PFSK-1 (cell line): ENCODE measurements around the gene CLCN1.

Experiments used
- FOXP2 ChIP-seq: optimal IDR thresholded peaks from 2 replicates; pipeline ENCODE3; 2011; ENCODE audit warnings: borderline replicate concordance, control low read depth, inconsistent platforms; ENCODE audit not compliant: insufficient read depth; ENCODE audit errors: extremely low read length, extremely low read depth
- POLR2AphosphoS5 ChIP-seq: IDR thresholded peaks from 2 replicates; pipeline ENCODE4 v1.6.1; 2012; ENCODE audit warnings: low read depth, mild to moderate bottlenecking, control low read depth, low read length, moderate library complexity
- SIN3A ChIP-seq: IDR thresholded peaks from 2 replicates; pipeline ENCODE4 v1.6.1; 2012; ENCODE audit warnings: mild to moderate bottlenecking, low read length, moderate library complexity, borderline replicate concordance; ENCODE audit not compliant: insufficient read depth
- TAF1 ChIP-seq: IDR thresholded peaks from 2 replicates; pipeline ENCODE4 v1.6.1; 2012; ENCODE audit warnings: low read length, control low read depth, borderline replicate concordance; ENCODE audit not compliant: insufficient read depth
- TF ChIP-seq, protein P1 (sequence below), 2 experiments: IDR thresholded peaks; 2 replicates each; pipeline versions ENCODE4 v1.6.1 to v1.8.0; 2011 to 2012; ENCODE audit warnings: low read depth in 2 of 2, low read length in 2 of 2, control low read depth in 1 of 2, inconsistent platforms in 1 of 2, mild to moderate bottlenecking in 1 of 2, moderate library complexity in 1 of 2; ENCODE audit not compliant: insufficient read depth in 1 of 2

DNA sequence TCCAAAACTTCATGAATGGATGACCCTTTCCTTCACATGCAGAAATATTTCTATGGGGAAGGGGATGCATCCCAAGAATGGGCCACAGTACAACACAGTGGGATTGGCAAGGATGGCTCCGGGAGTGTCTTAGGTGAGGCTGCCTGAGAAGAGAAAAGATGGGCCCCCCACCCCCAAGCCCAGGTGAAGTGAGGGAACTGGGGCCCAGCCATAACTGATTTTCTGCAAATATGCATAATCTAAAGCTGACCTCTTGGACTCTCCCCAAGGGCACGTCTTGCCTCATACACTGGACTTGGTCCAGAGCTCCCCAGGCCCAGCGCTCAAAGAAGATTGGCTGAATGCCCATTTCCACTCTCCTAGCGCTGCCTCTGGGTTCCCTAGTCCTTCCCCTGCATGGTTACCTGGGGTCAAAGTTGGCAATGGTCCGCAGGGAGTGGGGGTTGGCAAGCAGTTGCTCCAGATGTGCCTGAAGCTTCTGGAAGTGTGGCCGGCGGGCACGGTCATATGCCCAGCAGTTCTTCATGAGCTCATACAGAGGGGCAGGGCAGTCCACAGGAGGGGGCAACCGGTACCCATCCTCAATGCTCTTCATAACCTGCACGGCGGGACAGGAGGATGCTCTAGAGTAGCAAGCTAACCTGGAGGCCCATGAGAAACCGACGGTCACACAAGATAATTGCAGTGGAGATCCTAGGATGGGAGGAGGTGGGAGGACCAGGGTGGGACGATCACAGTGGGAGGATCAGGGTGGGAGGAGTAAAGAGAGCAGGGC lies 77.5 kb downstream of the CLCN1 start:
- TF ChIP-seq, protein P1, sequence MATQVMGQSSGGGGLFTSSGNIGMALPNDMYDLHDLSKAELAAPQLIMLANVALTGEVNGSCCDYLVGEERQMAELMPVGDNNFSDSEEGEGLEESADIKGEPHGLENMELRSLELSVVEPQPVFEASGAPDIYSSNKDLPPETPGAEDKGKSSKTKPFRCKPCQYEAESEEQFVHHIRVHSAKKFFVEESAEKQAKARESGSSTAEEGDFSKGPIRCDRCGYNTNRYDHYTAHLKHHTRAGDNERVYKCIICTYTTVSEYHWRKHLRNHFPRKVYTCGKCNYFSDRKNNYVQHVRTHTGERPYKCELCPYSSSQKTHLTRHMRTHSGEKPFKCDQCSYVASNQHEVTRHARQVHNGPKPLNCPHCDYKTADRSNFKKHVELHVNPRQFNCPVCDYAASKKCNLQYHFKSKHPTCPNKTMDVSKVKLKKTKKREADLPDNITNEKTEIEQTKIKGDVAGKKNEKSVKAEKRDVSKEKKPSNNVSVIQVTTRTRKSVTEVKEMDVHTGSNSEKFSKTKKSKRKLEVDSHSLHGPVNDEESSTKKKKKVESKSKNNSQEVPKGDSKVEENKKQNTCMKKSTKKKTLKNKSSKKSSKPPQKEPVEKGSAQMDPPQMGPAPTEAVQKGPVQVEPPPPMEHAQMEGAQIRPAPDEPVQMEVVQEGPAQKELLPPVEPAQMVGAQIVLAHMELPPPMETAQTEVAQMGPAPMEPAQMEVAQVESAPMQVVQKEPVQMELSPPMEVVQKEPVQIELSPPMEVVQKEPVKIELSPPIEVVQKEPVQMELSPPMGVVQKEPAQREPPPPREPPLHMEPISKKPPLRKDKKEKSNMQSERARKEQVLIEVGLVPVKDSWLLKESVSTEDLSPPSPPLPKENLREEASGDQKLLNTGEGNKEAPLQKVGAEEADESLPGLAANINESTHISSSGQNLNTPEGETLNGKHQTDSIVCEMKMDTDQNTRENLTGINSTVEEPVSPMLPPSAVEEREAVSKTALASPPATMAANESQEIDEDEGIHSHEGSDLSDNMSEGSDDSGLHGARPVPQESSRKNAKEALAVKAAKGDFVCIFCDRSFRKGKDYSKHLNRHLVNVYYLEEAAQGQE (IDR thresholded peaks at IDR 0.05; ENCODE audit: insufficient read depth in 1 of 2, low read depth in 2 of 2, low read length in 2 of 2), result no peak
- TF ChIP-seq SIN3A (no peak), POLR2AphosphoS5 (no peak), FOXP2 (no peak), TAF1 (no peak)
